DMS114 treated with DMSO at 0.1 percent for 48 hours (cell line): ENCODE measurements around the gene VPS26A.
A peak's percentile ranks its signal among the peaks of the same experiment; 100 is the strongest.
"Not testable (repeated sequence)": the region's sequence is repeated elsewhere in the genome, so short reads cannot be mapped to it uniquely, and the experiment has no call there.

Source experiments
- DNase-seq: peaks from one replicate; lab custom pipeline; 2025; ENCODE audit not compliant: unreplicated experiment; lab: John Stamatoyannopoulos, UW

Gene VPS26A

GRCh38 chr10:69102440-69102839 lies 21.5 kb upstream of the VPS26A start:
- DNase-seq: no peak

GRCh38 chr10:69103784-69104183 lies 20.2 kb upstream of the VPS26A start:
- no peak for DNase-seq

- DNase-seq: no peak
These were observed 18.8 kb upstream of the VPS26A start for GRCh38 chr10:69104994-69105790.

GRCh38 chr10:69107176-69107490 lies 16.8 kb upstream of the VPS26A start:
- no peak for DNase-seq

GRCh38 chr10:69107699-69108098 lies 16.3 kb upstream of the VPS26A start:
- no peak for DNase-seq

GRCh38 chr10:69119896-69120295 lies 4.1 kb upstream of the VPS26A start:
- DNase-seq: no peak

GRCh38 chr10:69123306-69123746 lies 652 bp upstream of the VPS26A start:
- DNase-seq: peak; percentile 91

- DNase-seq: peak; percentile 32
These were observed 738 bp downstream of the VPS26A start for GRCh38 chr10:69124563-69125268.

- no peak for DNase-seq
These were observed 1.6 kb downstream of the VPS26A start for GRCh38 chr10:69125554-69125953.

GRCh38 chr10:69130251-69130650 lies 6.3 kb downstream of the VPS26A start:
- DNase-seq: no peak

- no peak for DNase-seq
These were observed 16.0 kb downstream of the VPS26A start for GRCh38 chr10:69139961-69140360.

- DNase-seq: no peak
These were observed 17.3 kb downstream of the VPS26A start for GRCh38 chr10:69141304-69141703.

- DNase-seq: not testable (repeated sequence)
These were observed 18.1 kb downstream of the VPS26A start for GRCh38 chr10:69142074-69142473.

GRCh38 chr10:69142983-69143382 lies 19.0 kb downstream of the VPS26A start:
- DNase-seq: no peak

GRCh38 chr10:69145329-69145728 lies 21.4 kb downstream of the VPS26A start:
- no peak for DNase-seq

GRCh38 chr10:69145864-69146263 lies 21.9 kb downstream of the VPS26A start:
- no peak for DNase-seq

GRCh38 chr10:69146759-69147158 lies 22.8 kb downstream of the VPS26A start:
- no peak for DNase-seq

GRCh38 chr10:69151984-69152383 lies 28.0 kb downstream of the VPS26A start:
- no peak for DNase-seq

GRCh38 chr10:69153227-69153626 lies 29.2 kb downstream of the VPS26A start:
- DNase-seq: no peak

- DNase-seq: no peak
These were observed 36.8 kb downstream of the VPS26A start for GRCh38 chr10:69160809-69161241.

- no peak for DNase-seq
These were observed 44.5 kb downstream of the VPS26A start for GRCh38 chr10:69168493-69168892.

GRCh38 chr10:69172241-69172982 lies 48.4 kb downstream of the VPS26A start:
- no peak for DNase-seq
